NCI-H1092 treated with DMSO at 0.1 percent for 48 hours (cell line): ENCODE results near the gene TOMM5.

Experiments
- DNase-seq: peaks from one replicate; lab custom pipeline; 2025; lab: John Stamatoyannopoulos, UW

TOMM5 gene

DNA sequence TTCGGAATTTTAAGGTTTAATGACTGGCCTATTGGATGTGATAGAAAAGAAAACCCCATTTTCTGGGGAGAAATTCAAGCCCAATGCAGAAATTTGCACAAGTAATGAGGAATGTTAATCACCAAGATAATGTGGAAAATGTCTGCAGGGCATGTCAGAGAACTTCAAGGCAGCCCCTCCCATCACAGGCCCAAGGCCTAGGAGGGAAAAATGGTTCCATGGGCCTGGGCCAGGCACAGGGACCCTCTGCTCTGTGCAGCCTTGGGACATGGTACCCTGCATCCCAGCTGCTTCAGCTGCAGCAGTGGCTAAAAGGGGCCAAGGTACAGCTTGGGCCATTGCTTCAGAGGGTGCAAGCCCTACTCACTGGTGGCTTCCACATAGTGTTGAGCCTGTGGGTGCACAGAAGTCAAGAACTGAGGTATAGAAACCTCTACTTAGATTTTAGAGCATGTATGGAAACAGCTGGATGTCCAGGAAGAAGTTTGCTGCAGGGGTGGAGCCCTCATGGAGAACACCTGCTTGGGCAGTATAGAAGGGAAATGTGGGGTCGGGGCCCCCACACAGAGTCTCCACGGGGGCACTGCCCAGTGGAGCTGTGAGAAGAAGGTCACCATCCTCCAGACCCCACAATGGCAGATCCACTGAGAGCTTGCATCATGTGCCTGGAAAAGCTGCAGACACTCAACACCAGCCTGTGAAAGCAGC is 28.4 kb downstream of the TOMM5 start:
- DNase-seq = no peak

DNA sequence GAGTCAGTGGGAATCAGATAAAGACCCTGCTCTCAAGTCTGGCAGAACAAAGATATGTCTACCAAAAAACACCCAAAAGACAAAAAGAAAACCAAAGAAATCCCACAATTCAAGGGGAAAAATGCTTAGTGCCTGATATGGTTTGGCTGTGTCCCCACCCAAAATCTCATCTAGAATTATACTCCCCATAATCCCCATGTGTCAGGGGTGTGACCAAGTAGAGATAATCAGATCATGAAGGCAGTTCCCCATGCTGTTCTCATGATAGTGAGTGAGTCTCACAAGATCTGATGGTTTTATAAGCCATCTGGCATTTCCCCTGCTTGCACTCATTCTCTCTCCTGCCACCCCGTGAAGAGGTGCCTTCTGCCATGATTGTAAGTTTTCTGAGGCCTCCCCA is 29.6 kb downstream of the TOMM5 start:
- no peak for DNase-seq

DNA sequence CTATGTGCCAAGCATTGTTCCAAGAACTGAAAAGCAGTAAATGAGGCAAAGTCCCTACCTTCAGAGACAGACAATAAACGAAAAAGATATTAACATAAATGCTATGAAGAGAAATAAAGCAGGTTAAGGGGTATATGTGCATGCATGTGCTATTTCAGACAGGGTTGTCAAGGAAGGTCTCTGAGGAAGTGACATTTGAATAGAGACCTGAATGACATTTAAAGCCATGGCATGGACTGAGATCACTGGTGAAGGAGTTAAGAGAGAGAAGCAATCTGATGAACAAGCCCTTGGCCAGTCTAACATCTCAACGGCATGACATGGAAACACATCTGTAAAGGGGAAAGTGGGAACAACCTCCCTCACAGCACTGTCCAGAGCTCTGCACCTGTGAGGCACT is 30.7 kb downstream of the TOMM5 start:
- no peak for DNase-seq

DNA sequence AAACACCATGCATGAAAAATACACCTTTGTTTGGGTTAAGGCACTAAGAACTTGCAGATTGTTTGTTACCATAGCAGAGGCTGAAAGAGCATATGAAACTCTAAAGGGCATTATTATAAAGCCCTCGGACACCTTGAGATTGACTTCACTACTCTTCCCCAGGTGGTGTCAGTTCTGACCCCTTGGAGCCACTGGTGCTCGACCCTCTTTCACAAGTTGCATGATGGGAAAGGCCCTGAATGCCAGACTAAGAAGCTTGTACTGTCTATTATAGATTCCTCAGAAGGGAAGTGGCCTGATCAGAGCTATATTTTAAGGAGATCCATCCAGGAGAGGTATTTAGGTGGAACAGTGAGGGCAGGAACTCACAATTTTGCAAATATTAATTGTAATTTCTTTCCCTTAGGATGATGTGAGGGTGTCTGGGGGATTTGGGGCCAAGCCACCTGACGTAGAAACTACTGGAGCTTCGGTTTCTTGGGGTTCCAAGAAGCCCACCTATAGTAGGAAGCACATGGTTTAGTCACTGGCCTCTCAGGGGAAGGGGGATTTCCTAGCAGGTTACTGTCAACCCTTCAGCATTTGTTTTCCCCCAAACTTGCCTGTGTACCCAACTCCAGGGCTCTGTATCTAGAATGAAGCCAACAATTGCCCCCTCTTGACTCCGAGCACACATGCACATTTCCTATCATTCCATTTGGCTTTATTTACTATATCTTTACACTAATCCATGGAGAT is 32.4 kb downstream of the TOMM5 start:
- DNase-seq = no peak

DNA sequence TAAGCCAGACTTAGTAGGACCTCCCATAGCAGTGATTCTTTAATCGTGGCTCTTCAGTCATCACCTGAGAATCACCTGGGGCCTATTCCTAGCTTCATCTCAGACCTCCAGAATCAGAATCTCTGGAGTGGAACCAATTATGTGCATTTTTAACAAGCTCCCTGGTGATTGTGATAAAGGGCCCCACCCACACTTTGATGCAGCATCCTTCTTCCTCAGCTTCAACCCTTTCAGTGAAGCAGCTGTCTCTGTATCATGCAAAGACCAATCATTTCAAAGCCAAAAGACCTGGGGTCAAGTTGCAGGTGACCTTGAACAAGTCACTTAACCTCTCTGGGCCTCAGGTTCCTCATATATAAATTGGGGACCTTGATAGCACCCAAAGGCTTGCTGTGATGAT is 33.3 kb downstream of the TOMM5 start:
- no peak for DNase-seq

DNA sequence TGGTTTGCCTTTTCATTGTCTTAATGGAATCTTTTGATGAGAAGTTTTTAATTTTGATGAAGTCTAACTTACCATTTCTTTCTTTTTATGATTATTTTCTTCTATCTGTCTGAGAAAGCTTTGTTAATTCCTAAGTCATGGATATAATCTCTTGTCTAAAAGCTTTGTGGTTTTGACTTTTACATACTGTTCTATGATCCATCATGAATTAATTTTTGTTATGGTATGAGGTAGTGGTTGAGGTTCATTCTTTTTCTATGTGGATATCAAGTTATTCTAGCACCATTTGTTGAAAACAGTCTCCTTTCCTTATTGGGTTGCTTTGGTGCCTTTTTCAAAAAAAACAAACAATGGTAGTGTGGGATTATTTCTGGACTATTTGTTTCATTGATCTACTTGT is 36.6 kb downstream of the TOMM5 start:
- DNase-seq = no peak

DNA sequence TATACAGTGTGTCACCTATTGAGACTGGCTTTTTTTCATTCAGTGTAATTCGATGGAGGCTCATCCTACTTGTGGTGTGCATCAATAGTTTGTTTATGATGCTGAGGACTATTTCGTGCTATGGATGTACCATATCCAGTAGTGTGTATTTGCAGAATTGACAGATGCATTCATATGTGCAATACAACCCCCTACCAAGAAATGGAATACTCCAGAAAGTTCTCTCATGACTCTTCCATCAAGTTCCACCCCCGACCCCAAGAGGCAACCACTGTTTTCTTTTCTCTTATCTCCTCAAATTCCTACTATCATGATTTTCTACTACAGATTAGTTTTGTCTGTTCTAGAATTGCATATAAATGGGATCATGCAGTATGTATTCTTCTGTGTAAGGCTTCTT is 38.1 kb downstream of the TOMM5 start:
- DNase-seq = no peak

DNA sequence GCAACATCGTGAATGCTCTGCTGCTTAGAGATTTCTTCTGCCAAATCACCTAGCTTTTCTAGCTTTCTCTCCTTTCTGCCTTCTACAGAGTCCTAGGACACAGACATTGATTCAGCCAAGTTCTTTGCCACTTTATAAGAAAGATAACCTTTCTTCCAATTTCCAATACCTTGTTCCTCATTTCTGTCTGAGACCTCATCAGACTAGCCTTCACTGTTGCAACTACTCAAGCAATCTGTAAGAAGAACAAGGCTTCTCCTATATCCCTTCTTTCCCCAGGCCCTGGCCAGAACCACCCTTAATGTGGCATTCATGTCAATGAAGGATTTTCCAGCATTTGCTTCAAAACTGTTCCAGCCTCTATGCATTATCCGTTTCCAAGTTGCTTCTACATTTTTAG is 40.5 kb downstream of the TOMM5 start:
- no peak for DNase-seq

DNA sequence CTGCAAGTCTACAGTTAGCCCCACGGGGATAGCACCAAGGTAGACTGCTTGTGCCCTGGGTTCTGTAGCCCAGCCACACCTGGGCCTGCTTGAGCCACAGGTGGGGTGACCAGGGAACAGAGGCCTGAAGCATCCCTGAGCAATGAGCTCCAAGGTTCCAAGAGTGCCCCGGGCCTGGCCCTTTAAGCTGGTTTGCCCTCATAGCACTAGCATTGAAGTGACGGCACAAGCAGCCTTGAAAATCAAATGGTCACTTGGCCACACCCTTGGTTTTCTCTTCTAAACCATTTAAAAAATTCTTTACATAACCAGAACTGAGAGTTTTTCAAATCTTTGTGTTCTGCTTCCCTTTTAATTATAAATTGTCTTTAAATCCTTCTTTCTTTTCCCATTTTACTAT is 40.9 kb downstream of the TOMM5 start:
- no peak for DNase-seq

DNA sequence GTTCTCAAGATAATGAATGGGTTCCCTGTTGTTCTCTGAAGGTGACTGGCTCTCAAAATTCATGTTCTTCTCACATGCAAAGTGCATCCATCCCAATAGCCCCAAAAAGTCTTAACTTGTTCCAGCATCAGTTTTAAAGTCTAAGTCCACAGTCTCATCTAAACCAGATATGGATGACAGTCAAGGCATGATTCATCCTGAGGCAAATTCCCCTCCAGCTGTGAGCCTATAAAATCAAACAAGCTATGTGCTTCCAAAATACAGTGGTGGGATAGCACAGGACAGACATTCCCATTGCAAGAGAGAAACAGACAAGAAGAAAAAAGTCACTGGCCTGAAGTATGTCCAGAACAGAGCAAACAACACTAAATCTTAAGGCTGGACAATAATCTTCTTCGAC is 41.6 kb downstream of the TOMM5 start:
- no peak for DNase-seq

DNA sequence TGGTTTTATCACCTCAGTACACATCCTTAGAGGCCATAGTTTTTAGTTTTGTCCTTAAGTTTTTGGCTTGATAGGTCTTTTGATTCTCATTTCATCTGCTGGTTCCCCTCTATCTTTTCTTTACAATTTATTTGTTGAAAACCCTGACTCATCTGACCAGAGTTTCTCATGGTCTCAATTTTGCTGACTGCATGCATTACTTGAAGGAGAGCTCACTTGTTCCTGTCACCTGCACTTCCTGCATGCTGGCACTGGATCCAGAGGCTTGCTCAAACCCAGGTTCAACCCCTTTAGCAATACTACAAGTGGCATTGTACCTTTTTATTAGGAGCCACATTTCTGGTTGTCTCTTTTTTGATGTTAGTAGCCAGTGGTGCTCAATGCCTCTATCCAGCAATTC is 42.9 kb downstream of the TOMM5 start:
- no peak for DNase-seq

DNA sequence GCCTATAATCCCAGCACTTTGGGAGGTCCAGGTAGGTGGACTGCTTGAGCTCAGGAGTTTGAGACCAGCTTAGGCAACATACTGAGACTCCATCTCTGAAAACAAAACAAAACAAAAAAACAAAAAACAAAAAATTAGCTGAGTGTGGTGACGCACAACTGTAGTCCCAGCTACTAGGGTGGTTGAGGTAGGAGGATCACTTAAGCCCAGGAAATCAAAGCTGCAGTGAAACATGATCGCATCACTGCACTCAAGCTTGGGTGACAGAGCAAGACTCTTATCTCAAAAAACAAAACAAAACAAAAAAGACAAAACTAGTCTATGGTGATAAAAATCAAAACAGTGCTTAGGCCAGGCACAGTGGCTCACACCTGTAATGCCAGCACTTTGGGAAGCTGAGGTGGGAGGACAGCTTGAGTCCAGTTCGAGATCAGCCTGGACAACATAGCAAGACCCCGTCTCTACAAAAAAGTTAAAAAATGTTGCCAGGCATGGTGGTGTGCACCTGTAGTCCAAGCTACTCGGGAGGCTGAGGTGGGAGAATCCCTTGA is 45.0 kb downstream of the TOMM5 start:
- DNase-seq = no peak

DNA sequence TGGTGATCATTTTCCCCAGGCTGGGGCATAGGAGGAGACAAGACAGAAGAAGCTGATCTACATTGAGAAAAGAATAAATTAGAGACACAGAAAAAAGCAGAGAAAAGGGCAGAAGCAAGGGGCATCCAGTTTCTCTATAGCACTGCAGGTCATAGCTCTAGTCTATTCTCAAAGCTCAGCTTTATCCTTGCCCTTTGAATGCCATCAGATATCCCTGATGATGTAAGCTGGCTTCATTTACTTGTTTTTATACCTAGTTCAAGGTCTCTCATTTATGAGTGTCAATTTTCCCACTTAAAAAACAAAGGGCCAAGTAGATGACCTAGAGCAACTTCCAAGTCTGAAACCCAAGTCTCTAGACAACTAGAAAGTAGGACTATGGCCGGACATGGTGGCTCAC is 48.9 kb downstream of the TOMM5 start:
- DNase-seq = no peak

DNA sequence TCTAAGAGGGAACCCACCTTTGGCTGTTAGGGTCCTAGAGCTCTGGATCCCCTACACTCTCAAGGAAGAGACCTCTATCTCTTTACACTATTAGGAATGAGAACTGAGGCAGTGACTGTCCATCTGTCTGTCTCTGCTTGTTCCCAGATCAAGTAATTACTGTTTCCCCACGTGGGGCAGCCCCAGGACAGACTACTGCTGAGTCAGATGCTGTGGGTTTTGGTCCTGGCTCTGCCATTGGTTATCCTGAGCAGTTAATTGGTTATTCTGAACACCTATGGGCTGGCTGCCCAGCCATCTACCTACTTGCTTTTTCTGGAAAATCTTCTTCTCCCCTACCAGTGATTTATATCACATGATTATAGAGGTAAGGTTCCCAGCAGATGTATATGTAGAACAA is 49.5 kb downstream of the TOMM5 start:
- DNase-seq = no peak

DNA sequence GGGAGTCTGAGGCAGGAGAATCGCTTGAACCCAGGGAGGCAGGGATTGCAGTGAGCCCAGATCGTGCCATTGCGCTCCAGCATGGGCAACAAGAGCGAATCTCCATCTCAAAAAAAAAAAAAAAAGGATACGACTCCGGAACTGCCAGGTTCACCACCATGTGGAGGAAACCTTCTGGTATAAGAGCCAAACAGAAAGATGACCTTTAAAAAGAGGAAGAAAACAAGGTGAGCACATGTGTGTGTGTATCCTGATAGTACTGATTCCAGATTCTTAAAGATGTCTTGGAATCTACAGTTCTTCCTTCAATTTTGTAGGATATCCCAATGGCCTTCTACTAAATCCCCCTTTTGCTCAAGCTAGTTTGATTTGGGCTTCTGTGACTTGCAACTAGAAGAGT is 49.9 kb downstream of the TOMM5 start:
- DNase-seq = no peak

DNA sequence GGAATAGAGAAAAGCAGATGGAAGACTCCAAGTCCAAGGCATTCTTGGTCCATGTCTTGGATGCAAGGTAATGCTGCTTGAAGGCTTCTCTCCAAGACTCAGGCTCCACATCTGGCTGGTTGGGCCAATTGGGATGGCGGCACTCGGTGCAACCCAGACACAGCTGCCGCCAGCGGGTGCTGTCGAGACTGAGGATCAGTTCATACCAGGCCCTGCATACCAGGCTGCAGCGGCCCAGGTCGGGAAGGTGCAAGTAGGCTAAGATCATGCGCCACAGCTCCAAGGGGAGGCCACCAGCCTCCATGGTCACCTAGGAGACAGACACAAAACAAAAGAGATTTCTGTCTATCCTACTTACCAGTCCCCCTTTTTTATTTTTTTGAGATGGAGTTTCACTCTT is 50.9 kb downstream of the TOMM5 start:
- no peak for DNase-seq

DNA sequence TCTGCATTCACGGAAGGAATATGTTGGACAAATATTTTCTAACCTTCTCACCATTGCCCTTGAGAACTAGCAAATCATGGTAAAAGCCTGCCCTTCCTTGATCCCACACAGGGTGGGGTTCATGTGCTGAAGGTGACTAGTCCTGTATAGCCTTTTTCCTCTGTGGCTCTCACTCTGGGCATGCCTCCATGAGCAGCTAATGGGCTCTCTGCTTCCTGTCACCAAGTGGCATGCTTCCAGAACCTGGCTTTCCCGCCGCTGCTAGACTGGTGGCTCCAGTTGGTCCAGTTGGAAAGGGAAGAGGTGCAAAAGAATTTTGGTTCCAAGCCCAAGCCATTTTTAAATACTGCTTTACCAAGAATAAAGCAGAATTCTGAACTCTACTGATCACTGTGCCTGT is 51.8 kb downstream of the TOMM5 start:
- DNase-seq = no peak

DNA sequence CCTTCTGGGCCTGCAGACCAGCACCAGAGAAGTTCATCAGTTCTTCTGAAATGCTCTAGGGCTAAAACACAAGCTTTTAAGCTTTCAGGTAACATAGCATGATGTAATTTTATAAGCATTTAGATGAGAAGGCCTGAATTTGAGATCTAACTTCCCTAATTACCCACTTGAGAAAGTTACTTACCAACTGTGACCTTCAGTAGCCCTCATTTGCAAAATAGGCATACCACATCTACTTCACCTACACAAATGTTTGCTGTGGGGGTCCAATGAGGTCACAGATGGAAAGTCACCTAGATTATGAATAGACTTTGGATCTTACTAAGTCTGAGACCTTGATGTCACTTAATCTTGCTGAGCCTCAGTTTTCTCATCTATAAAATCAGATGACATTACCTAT is 52.8 kb downstream of the TOMM5 start:
- no peak for DNase-seq
